PC-9 (cell line): ENCODE results near the gene LILRA1.
"Not testable (repeated sequence)": the region's sequence is repeated elsewhere in the genome, so short reads cannot be mapped to it uniquely, and the experiment has no call there.

ENCODE experiments used
- EZH2 ChIP-seq: fragments of 200-600 bp; sonication (generic); IDR thresholded peaks from 2 replicates; pipeline ENCODE4 v1.8.0; 2017; ENCODE audit warnings: antibody characterized with exemption, low read depth
- TF ChIP-seq, protein P1 (sequence below): fragments of 200-600 bp; sonication (generic); conservative IDR thresholded peaks from 2 replicates; pipeline ENCODE4 v1.6.1; 2017; ENCODE audit warnings: mixed run types, antibody characterized with exemption, mild to moderate bottlenecking, moderate library complexity

- TF ChIP-seq, protein P1, sequence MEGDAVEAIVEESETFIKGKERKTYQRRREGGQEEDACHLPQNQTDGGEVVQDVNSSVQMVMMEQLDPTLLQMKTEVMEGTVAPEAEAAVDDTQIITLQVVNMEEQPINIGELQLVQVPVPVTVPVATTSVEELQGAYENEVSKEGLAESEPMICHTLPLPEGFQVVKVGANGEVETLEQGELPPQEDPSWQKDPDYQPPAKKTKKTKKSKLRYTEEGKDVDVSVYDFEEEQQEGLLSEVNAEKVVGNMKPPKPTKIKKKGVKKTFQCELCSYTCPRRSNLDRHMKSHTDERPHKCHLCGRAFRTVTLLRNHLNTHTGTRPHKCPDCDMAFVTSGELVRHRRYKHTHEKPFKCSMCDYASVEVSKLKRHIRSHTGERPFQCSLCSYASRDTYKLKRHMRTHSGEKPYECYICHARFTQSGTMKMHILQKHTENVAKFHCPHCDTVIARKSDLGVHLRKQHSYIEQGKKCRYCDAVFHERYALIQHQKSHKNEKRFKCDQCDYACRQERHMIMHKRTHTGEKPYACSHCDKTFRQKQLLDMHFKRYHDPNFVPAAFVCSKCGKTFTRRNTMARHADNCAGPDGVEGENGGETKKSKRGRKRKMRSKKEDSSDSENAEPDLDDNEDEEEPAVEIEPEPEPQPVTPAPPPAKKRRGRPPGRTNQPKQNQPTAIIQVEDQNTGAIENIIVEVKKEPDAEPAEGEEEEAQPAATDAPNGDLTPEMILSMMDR, result not testable (repeated sequence)
- not testable (repeated sequence) for TF ChIP-seq EZH2
These were observed 34.5 kb downstream of the LILRA1 start for GRCh38 chr19:54627912-54628311.
